ENCODE measurements around the gene CCL26.

- TF ChIP-seq CTCF (IDR thresholded peaks at IDR 0.05) (peak; percentile 50 to 86 (median 76)), POLR2A (IDR thresholded peaks at IDR 0.05) (no peak)
Observed at GRCh38 chr7:75762350-75762917, 9.6 kb downstream of the CCL26 start.
